IMR-90 (cell line): ENCODE data around the gene RAD23B. TPM values are rescaled to one million over a fixed set of nuclear protein-coding genes. Genes with fewer than 3 reads are reported as not detected.

Source experiments
- ATAC-seq: fragments of 200-7000 bp; cut with Tn5 transposase; 2 replicates; pipeline ENCODE4 v1.9.1; 2020; ENCODE audit warnings: low read depth, mild to moderate bottlenecking, moderate library complexity
- BruUV-seq: library from RNA; stranded (reverse); fragments of 400-500 nt; replicated peaks from 2 replicates; lab custom pipeline; 2021; lab: Mats Ljungman, UMichigan
- CTCF ChIA-PET: fragments of 300-600 bp; formaldehyde crosslinking; extraction: SDS; loops from one replicate; lab custom pipeline; 2021; ENCODE audit warnings: antibody characterized with exemption; lab: Yijun Ruan, JAX
- POLR2A ChIA-PET: fragments of 300-600 bp; sonication (Branson Sonifier 250); formaldehyde crosslinking; loops from one replicate; lab custom pipeline; 2022; ENCODE audit warnings: antibody characterized with exemption; ENCODE audit not compliant: unreplicated experiment; lab: Charles Lee
- DNase-seq: peaks from one replicate; pipeline ENCODE4 v3.0.0; 2013
- H2AFZ ChIP-seq: replicated peaks from 2 replicates; pipeline ENCODE3; 2013; ENCODE audit warnings: low read length, mild to moderate bottlenecking; ENCODE audit not compliant: poor library complexity
- H2AK5ac ChIP-seq: 2 replicates; pipeline ENCODE4 v1.6.1; 2013; ENCODE audit warnings: low read depth, low read length, inconsistent platforms
- H2AK9ac ChIP-seq: replicated peaks from 2 replicates; pipeline ENCODE3; 2013; ENCODE audit warnings: mild to moderate bottlenecking, low read depth, low read length, moderate library complexity; ENCODE audit not compliant: poor library complexity
- H2BK120ac ChIP-seq: 2 replicates; pipeline ENCODE4 v1.6.1; 2013; ENCODE audit warnings: low read depth, low read length, inconsistent platforms
- H2BK15ac ChIP-seq: 3 replicates; pipeline ENCODE4 v1.6.1; 2013; ENCODE audit warnings: low read depth, low read length, inconsistent platforms
- H2BK20ac ChIP-seq: 2 replicates; pipeline ENCODE4 v1.6.1; 2013; ENCODE audit warnings: low read depth, mild to moderate bottlenecking, inconsistent platforms, low read length, moderate library complexity
- H2BK5ac ChIP-seq: 2 replicates; pipeline ENCODE4 v1.6.1; 2013; ENCODE audit warnings: mild to moderate bottlenecking, low read depth, low read length, inconsistent platforms; ENCODE audit not compliant: poor library complexity, severe bottlenecking
- H3K14ac ChIP-seq: replicated peaks from 2 replicates; pipeline ENCODE4 v1.6.1; 2013; ENCODE audit warnings: low read depth, low read length, inconsistent platforms
- H3K18ac ChIP-seq: 2 replicates; pipeline ENCODE4 v1.6.1; 2013; ENCODE audit warnings: low read depth, low read length, control low read depth
- H3K23ac ChIP-seq: 2 replicates; pipeline ENCODE4 v1.6.1; 2013; ENCODE audit warnings: low read depth, low read length, inconsistent platforms
- H3K27ac ChIP-seq: 2 replicates; pipeline ENCODE4 v1.5.1; 2013; ENCODE audit warnings: mild to moderate bottlenecking, control low read depth, low read length; ENCODE audit not compliant: insufficient read depth
- H3K27me3 ChIP-seq: 2 replicates; pipeline ENCODE4 v1.6.1; 2013; ENCODE audit warnings: low read length; ENCODE audit not compliant: control insufficient read depth, insufficient read depth
- H3K36me3 ChIP-seq: 2 replicates; pipeline ENCODE4 v1.6.1; 2013; ENCODE audit warnings: low read length, mixed read lengths; ENCODE audit not compliant: control insufficient read depth, insufficient read depth
- H3K4ac ChIP-seq: 2 replicates; pipeline ENCODE4 v1.6.1; 2013; ENCODE audit warnings: low read depth, low read length, inconsistent platforms
- H3K4me1 ChIP-seq: 2 replicates; pipeline ENCODE4 v1.6.1; 2013; ENCODE audit warnings: low read length, mixed read lengths; ENCODE audit not compliant: control insufficient read depth, insufficient read depth
- H3K4me2 ChIP-seq: 2 replicates; pipeline ENCODE4 v1.6.1; 2013; ENCODE audit warnings: low read depth, mild to moderate bottlenecking, control low read depth, low read length, moderate library complexity
- H3K4me3 ChIP-seq: 2 replicates; pipeline ENCODE4 v1.5.1; 2013; ENCODE audit warnings: low read depth, mild to moderate bottlenecking, control low read depth, low read length, moderate library complexity; ENCODE audit not compliant: insufficient read depth
- H3K56ac ChIP-seq: 2 replicates; pipeline ENCODE4 v1.6.1; 2013; ENCODE audit warnings: low read length, inconsistent platforms; ENCODE audit not compliant: insufficient read depth; ENCODE audit errors: extremely low read depth
- H3K79me1 ChIP-seq, 2 experiments: 2 replicates each; pipeline ENCODE4 v1.6.1; 2013; ENCODE audit warnings: low read length in 2 of 2, inconsistent platforms in 1 of 2, low read depth in 1 of 2
- H3K9ac ChIP-seq: 2 replicates; pipeline ENCODE4 v1.6.1; 2013; ENCODE audit warnings: low read depth, low read length, control low read depth
- H3K9me1 ChIP-seq: 2 replicates; pipeline ENCODE4 v1.6.1; 2013; ENCODE audit warnings: low read length, inconsistent platforms; ENCODE audit not compliant: insufficient read depth
- H3K9me3 ChIP-seq: 2 replicates; pipeline ENCODE4 v1.6.1; 2013; ENCODE audit warnings: low read length; ENCODE audit not compliant: control insufficient read depth, insufficient read depth
- H4K20me1 ChIP-seq: 2 replicates; pipeline ENCODE4 v1.6.1; 2013; ENCODE audit warnings: low read length, inconsistent platforms; ENCODE audit not compliant: insufficient read depth
- H4K5ac ChIP-seq: 2 replicates; pipeline ENCODE4 v1.6.1; 2013; ENCODE audit warnings: mild to moderate bottlenecking, low read depth, low read length, control low read depth
- H4K8ac ChIP-seq, 2 experiments: 2 replicates each; pipeline ENCODE4 v1.6.1; 2013; ENCODE audit warnings: low read depth in 2 of 2, low read length in 2 of 2, control low read depth in 1 of 2, inconsistent platforms in 1 of 2
- H4K91ac ChIP-seq: 2 replicates; pipeline ENCODE4 v1.6.1; 2013; ENCODE audit warnings: low read depth, low read length, inconsistent platforms; ENCODE audit not compliant: insufficient read depth
- CHD1 ChIP-seq: IDR thresholded peaks from 2 replicates; pipeline ENCODE4 v1.6.1; 2012; ENCODE audit warnings: low read depth, low read length, improper control_type of control experiment
- MAZ ChIP-seq: IDR thresholded peaks from 2 replicates; pipeline ENCODE4 v1.6.1; 2012; ENCODE audit warnings: low read depth, mild to moderate bottlenecking, low read length, improper control_type of control experiment, moderate library complexity, borderline replicate concordance
- RAD21 ChIP-seq: IDR thresholded peaks from 2 replicates; pipeline ENCODE4 v1.6.1; 2012; ENCODE audit warnings: low read length, improper control_type of control experiment
- RCOR1 ChIP-seq: IDR thresholded peaks from 2 replicates; pipeline ENCODE4 v1.6.1; 2012; ENCODE audit warnings: mild to moderate bottlenecking, low read length, improper control_type of control experiment; ENCODE audit not compliant: insufficient replicate concordance
- WGBS, 2 experiments: methylation state at CpG; one replicate each; pipeline versions ENCODE4 v1.1.5 to v1.1.7; 2013; ENCODE audit warnings: missing lambda C conversion rate in 2 of 2; ENCODE audit not compliant: insufficient read length in 1 of 2; ENCODE audit errors: extremely low coverage in 2 of 2; 5-methylcytosine and 5-hydroxymethylcytosine counted together
- dilution Hi-C: fragments of 300-500 bp; cut with HindIII; formaldehyde crosslinking; loops from one replicate; pipeline ENCODE4 v1.14.3; 2018; ENCODE audit warnings: low sequenced_read_pairs; ENCODE audit not compliant: unreplicated experiment
- in situ Hi-C: fragments of 300-500 bp; cut with MboI; formaldehyde crosslinking; loops from 3 replicates; pipeline ENCODE4 v1.14.3; 2019; ENCODE audit warnings: low sequenced_read_pairs, inconsistent platforms, mixed read lengths
- intact Hi-C: fragments of 100-400 bp; cut with micrococcal nuclease; formaldehyde crosslinking; loops from 2 replicates; pipeline ENCODE4 v1.10.0; 2022
- polyA plus RNA-seq, 3 experiments: library from polyadenylated mRNA; depleted of rRNA; stranded (reverse); fragments of >200 nt; gene quantifications; 2 replicates each; pipeline ENCODE4 v1.2.3, GENCODE V29; 2012; ENCODE audit warnings: low replicate concordance in 1 of 3
- total RNA-seq: library from RNA; depleted of rRNA; stranded (reverse); fragments of >200 nt; gene quantifications from 2 replicates; pipeline ENCODE4 v1.2.3, GENCODE V29; 2012
- TF ChIP-seq, protein P1 (sequence below): conservative IDR thresholded peaks from 2 replicates; pipeline ENCODE4 v1.5.1; 2012; ENCODE audit warnings: mild to moderate bottlenecking, low read depth, low read length, improper control_type of control experiment

Gene RAD23B
- total and polyA plus RNA-seq, 2 of the 4 experiments (the other 2 are of a cell fraction) = 126 to 148 TPM

DNA sequence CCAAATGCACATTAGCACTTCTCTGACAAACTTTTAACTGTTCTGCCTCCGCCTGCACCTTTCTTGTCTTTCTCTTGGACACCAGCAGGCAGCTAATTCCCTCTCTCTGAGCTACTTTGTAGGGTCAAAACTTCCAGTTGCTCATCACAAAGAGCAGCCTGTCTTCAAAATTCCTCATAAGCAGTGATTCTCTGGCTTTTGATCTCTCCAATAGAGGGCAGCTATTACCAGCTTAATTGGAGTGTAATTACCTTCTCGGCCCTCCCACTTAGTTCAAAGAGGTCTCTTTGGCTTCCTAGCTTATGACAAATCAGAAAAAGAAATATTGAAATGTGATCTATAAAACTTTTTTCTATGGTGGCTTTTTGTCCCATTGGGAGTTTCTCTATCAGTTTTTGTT is 43.6 kb upstream of the RAD23B start:
- peaks cover 6% of the 10 kb centered on the region for H3K4me1 ChIP-seq
- no peak overlapping the region for H3K23ac ChIP-seq
- no peak overlapping the region for H4K91ac ChIP-seq
- no peak overlapping the region for H4K5ac ChIP-seq
- no peak overlapping the region for H2BK15ac ChIP-seq
- no peak overlapping the region for H2BK20ac ChIP-seq
- H3K4me2 ChIP-seq = no peak overlapping the region
- H3K4me3 ChIP-seq = no peak overlapping the region
- ChIA-PET CTCF (interaction anchor here (0.5 to 2.6 kb wide), 9 partner anchors 10 to 102 kb away, joined by 3 to 20 read pairs (median 3); no protein-coding TSS in a partner anchor), POLR2A (interaction anchor here (0.6 kb wide), 1 partner anchor 42 kb away, joined by 3 read pairs; no protein-coding TSS in a partner anchor)
- ATAC-seq = peak; percentile 48
- no peak for TF ChIP-seq MAZ
- peak; percentile 47 for TF ChIP-seq RAD21
- TF ChIP-seq, protein P1, sequence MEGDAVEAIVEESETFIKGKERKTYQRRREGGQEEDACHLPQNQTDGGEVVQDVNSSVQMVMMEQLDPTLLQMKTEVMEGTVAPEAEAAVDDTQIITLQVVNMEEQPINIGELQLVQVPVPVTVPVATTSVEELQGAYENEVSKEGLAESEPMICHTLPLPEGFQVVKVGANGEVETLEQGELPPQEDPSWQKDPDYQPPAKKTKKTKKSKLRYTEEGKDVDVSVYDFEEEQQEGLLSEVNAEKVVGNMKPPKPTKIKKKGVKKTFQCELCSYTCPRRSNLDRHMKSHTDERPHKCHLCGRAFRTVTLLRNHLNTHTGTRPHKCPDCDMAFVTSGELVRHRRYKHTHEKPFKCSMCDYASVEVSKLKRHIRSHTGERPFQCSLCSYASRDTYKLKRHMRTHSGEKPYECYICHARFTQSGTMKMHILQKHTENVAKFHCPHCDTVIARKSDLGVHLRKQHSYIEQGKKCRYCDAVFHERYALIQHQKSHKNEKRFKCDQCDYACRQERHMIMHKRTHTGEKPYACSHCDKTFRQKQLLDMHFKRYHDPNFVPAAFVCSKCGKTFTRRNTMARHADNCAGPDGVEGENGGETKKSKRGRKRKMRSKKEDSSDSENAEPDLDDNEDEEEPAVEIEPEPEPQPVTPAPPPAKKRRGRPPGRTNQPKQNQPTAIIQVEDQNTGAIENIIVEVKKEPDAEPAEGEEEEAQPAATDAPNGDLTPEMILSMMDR = peak; percentile 49; the same call in 1 of the 2 replicates
- no peak for TF ChIP-seq CHD1
- no peak for TF ChIP-seq RCOR1
- no peak overlapping the region for H2AK9ac ChIP-seq
- H3K4ac ChIP-seq = no peak overlapping the region
- H2AFZ ChIP-seq = peak overlapping the region; percentile 26
- no peak overlapping the region for H3K56ac ChIP-seq
- H3K14ac ChIP-seq = no peak overlapping the region
- no peaks in the 10 kb centered on the region for H3K36me3 ChIP-seq
- H4K8ac ChIP-seq = no peak overlapping the region
- H2BK5ac ChIP-seq = no peak overlapping the region
- peaks cover 1% of the 10 kb centered on the region; the same call in 1 of the 2 replicates for H3K27me3 ChIP-seq
- H3K9me1 ChIP-seq = 0 out of 2 replicates have a peak, but pooled peaks cover 4% of the 10 kb centered on the region
- H3K18ac ChIP-seq = no peak overlapping the region
- H4K20me1 ChIP-seq = no peaks in the 10 kb centered on the region
- no peak overlapping the region for H3K9ac ChIP-seq
- BruUV-seq = no TSS peak
- in situ Hi-C loops = no loop called here
- dilution Hi-C loops = no loop called here
- no peak overlapping the region for H2BK120ac ChIP-seq
- no peaks in the 10 kb centered on the region for H3K9me3 ChIP-seq
- 100% methylated on average over 1 of the region's 2 CpGs; no CpG with 5 or more reads in 1 of the 2 experiments for WGBS, 2 experiments
- DNase-seq = peak; percentile 48
- H3K27ac ChIP-seq = no peak overlapping the region
- intact Hi-C loops = no loop called here
- no peak overlapping the region for H2AK5ac ChIP-seq
- H3K79me1 ChIP-seq = no peaks in the 10 kb centered on the region
